Measurements from ENCODE around the gene PITX2.

Gene PITX2

DNA sequence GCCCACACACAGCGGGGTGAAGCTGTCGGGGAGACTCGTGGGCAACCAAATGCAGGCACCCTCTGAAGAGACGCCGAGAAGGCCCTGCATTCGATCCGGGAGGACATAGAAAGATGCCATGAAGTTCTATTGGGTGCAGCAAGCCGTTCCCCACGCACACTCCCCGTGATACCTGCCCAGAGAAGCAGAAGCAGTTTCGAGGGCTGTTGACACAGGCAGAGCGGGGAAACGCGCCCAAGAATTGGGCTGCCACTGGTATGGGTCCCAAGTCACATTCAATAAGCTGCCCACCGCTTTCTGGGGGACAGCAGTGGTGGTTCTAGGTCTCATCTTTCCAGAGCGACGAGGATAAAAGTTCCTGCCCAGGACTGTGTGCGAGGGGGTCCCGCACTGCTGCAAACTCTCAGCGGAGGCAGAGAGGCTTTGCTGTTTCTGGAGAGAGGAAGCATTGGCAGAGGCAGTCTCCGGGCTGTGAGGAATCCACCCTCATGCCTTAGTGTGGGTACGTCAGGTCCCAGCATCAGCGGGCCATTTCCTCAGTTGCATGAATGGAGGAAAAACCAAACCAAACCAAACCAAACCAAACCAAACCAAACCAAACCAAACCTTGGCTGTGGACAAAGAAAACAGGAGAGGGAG, 10.1 kb downstream of the PITX2 start (continued):
- TF ChIP-seq, protein P1, sequence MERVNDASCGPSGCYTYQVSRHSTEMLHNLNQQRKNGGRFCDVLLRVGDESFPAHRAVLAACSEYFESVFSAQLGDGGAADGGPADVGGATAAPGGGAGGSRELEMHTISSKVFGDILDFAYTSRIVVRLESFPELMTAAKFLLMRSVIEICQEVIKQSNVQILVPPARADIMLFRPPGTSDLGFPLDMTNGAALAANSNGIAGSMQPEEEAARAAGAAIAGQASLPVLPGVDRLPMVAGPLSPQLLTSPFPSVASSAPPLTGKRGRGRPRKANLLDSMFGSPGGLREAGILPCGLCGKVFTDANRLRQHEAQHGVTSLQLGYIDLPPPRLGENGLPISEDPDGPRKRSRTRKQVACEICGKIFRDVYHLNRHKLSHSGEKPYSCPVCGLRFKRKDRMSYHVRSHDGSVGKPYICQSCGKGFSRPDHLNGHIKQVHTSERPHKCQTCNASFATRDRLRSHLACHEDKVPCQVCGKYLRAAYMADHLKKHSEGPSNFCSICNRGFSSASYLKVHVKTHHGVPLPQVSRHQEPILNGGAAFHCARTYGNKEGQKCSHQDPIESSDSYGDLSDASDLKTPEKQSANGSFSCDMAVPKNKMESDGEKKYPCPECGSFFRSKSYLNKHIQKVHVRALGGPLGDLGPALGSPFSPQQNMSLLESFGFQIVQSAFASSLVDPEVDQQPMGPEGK (CRISPR knock-in tag; IDR thresholded peaks at IDR 0.05; ENCODE audit: borderline replicate concordance): no peak
- no peak for TF ChIP-seq OSR1 (CRISPR knock-in tag; IDR thresholded peaks at IDR 0.05)
- no peak for TF ChIP-seq ZFP30 (CRISPR knock-in tag; IDR thresholded peaks at IDR 0.05)
- no peak for TF ChIP-seq TCF4 (CRISPR knock-in tag; IDR thresholded peaks at IDR 0.05; ENCODE audit: borderline replicate concordance)

DNA sequence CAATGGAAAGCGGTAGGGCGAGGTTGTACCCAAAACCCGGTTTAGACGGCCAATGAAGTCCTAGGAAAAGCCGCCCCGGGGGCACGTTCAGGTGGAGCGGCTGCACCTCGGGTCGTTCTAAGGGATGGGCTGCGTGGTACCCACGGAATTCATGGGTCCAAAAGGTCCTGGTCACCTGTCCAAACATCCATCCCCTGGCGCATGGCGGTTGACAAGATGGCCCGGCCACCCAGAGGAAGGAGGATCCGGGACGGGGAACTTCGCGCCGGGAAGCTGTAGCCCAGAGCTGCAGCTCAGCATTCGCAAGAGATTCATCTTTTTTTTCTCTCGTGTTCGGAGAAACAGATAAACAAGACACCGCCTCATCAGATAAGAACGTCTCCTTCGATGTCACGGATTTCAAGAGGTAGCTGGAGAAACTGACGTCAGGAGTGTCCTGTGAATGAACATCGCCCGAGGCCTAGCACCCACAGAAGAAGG, 10.9 kb downstream of the PITX2 start:
- no peak for TF ChIP-seq SNAI2 (CRISPR knock-in tag; IDR thresholded peaks at IDR 0.05)
- TF ChIP-seq ZNF8 (CRISPR knock-in tag; IDR thresholded peaks at IDR 0.05): no peak
- TF ChIP-seq ZFP3 (CRISPR knock-in tag; IDR thresholded peaks at IDR 0.05): no peak
- TF ChIP-seq ESRRG (CRISPR knock-in tag; IDR thresholded peaks at IDR 0.05): no peak
- no peak for TF ChIP-seq TCF4 (CRISPR knock-in tag; IDR thresholded peaks at IDR 0.05; ENCODE audit: borderline replicate concordance)
- no peak for TF ChIP-seq PPARA (CRISPR knock-in tag; IDR thresholded peaks at IDR 0.05; ENCODE audit: borderline replicate concordance)
- no peak for TF ChIP-seq BACH2 (CRISPR knock-in tag; IDR thresholded peaks at IDR 0.05; ENCODE audit: borderline replicate concordance)
- no peak for TF ChIP-seq ARNTL (CRISPR knock-in tag; IDR thresholded peaks at IDR 0.05; ENCODE audit: borderline replicate concordance, low read depth)
- TF ChIP-seq GLIS3 (CRISPR knock-in tag; IDR thresholded peaks at IDR 0.05): no peak
- no peak for TF ChIP-seq ZNF565 (CRISPR knock-in tag; conservative IDR thresholded peaks at IDR 0.05; ENCODE audit: low read depth)
- no peak for TF ChIP-seq ZC3H10 (CRISPR knock-in tag; IDR thresholded peaks at IDR 0.05)
- no peak for TF ChIP-seq CSDC2 (CRISPR knock-in tag; IDR thresholded peaks at IDR 0.05)
- TF ChIP-seq RARB (CRISPR knock-in tag; IDR thresholded peaks at IDR 0.05): no peak
- TF ChIP-seq, protein P2, sequence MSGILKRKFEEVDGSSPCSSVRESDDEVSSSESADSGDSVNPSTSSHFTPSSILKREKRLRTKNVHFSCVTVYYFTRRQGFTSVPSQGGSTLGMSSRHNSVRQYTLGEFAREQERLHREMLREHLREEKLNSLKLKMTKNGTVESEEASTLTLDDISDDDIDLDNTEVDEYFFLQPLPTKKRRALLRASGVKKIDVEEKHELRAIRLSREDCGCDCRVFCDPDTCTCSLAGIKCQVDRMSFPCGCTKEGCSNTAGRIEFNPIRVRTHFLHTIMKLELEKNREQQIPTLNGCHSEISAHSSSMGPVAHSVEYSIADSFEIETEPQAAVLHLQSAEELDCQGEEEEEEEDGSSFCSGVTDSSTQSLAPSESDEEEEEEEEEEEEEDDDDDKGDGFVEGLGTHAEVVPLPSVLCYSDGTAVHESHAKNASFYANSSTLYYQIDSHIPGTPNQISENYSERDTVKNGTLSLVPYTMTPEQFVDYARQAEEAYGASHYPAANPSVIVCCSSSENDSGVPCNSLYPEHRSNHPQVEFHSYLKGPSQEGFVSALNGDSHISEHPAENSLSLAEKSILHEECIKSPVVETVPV (CRISPR knock-in tag; IDR thresholded peaks at IDR 0.05): no peak
- TF ChIP-seq ZNF70 (CRISPR knock-in tag; IDR thresholded peaks at IDR 0.05): no peak
- TF ChIP-seq ISL1 (CRISPR knock-in tag; IDR thresholded peaks at IDR 0.05): no peak
- TF ChIP-seq, protein P3, sequence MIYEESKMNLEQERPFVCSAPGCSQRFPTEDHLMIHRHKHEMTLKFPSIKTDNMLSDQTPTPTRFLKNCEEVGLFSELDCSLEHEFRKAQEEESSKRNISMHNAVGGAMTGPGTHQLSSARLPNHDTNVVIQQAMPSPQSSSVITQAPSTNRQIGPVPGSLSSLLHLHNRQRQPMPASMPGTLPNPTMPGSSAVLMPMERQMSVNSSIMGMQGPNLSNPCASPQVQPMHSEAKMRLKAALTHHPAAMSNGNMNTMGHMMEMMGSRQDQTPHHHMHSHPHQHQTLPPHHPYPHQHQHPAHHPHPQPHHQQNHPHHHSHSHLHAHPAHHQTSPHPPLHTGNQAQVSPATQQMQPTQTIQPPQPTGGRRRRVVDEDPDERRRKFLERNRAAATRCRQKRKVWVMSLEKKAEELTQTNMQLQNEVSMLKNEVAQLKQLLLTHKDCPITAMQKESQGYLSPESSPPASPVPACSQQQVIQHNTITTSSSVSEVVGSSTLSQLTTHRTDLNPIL (CRISPR knock-in tag; IDR thresholded peaks at IDR 0.05; ENCODE audit: low read depth): no peak
- no peak for ATAC-seq

DNA sequence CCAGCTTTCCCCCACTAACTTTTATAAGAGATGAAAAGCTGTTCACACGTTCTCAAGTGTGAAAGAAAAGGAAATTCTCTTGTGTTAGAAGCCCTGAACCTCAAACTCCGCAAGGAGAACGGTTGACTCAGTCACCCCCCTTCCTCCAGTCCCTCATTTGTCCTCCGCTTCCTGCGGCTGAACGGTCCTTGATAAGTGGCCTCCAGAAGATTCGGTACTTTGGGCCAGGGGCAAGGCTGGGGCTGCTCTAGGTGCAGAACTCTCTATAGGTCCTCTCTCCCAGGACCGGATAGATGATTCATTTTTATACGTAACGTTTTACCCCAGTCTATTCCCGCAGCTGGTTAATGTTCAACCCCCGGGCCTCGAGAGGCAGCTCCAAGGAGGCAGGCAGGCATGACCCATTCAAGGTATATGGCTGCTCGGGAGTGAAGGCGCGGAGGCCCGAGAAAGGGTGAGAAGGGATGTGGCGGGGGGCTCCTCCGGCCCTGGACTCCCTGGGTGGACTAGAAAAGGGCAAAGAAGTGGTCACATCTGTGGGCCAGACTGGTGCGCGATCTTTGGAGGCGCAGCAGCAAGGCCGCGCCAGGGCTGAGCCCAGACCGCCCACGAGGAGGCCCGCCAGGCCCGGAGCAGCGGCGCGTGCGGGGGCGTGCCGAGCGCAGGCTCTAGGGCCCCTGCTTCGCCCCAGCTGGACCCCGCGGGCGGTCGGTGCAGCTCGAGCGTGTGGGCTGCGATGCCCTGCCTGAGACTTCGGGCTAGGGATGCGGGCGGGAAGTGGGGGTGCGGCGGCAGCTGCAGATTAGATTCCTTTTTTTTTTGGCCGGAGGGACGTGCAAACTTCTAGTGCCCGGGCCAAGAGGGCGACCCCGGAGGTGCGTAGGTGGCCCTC, 11.7 kb downstream of the PITX2 start:
- TF ChIP-seq, protein P1 (CRISPR knock-in tag; IDR thresholded peaks at IDR 0.05; ENCODE audit: borderline replicate concordance): no peak
- TF ChIP-seq GLIS3 (CRISPR knock-in tag; IDR thresholded peaks at IDR 0.05) (no peak), OSR1 (CRISPR knock-in tag; IDR thresholded peaks at IDR 0.05) (no peak), ZNF8 (CRISPR knock-in tag; IDR thresholded peaks at IDR 0.05) (no peak), BACH2 (CRISPR knock-in tag; IDR thresholded peaks at IDR 0.05; ENCODE audit: borderline replicate concordance) (no peak), ZC3H10 (CRISPR knock-in tag; IDR thresholded peaks at IDR 0.05) (no peak), RARB (CRISPR knock-in tag; IDR thresholded peaks at IDR 0.05) (no peak), ZFP3 (CRISPR knock-in tag; IDR thresholded peaks at IDR 0.05) (no peak), ESRRG (CRISPR knock-in tag; IDR thresholded peaks at IDR 0.05) (no peak), ISL1 (CRISPR knock-in tag; IDR thresholded peaks at IDR 0.05) (no peak), ARNTL (CRISPR knock-in tag; IDR thresholded peaks at IDR 0.05; ENCODE audit: borderline replicate concordance, low read depth) (no peak), ZNF565 (CRISPR knock-in tag; conservative IDR thresholded peaks at IDR 0.05; ENCODE audit: low read depth) (no peak), PPARA (CRISPR knock-in tag; IDR thresholded peaks at IDR 0.05; ENCODE audit: borderline replicate concordance) (no peak)
- TF ChIP-seq, protein P4, sequence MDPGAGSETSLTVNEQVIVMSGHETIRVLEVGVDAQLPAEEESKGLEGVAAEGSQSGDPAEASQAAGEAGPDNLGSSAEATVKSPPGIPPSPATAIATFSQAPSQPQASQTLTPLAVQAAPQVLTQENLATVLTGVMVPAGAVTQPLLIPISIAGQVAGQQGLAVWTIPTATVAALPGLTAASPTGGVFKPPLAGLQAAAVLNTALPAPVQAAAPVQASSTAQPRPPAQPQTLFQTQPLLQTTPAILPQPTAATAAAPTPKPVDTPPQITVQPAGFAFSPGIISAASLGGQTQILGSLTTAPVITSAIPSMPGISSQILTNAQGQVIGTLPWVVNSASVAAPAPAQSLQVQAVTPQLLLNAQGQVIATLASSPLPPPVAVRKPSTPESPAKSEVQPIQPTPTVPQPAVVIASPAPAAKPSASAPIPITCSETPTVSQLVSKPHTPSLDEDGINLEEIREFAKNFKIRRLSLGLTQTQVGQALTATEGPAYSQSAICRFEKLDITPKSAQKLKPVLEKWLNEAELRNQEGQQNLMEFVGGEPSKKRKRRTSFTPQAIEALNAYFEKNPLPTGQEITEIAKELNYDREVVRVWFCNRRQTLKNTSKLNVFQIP (CRISPR knock-in tag; IDR thresholded peaks at IDR 0.05; ENCODE audit: borderline replicate concordance, low read depth): no peak
- TF ChIP-seq, protein P2 (CRISPR knock-in tag; IDR thresholded peaks at IDR 0.05): no peak
- TF ChIP-seq, protein P3 (CRISPR knock-in tag; IDR thresholded peaks at IDR 0.05; ENCODE audit: low read depth): no peak
- ATAC-seq: peak; percentile 24

All from SK-N-SH treated with all-trans-retinoic acid at 6 μM for 48 hours (cell line).